T-helper 2 cell treated with Interferon-gamma antibody and Interleukin-4, amounts not matched to agents 5 μg/mL and 100 μg/mL, for 36 hours (primary cell): ENCODE results near the gene KMT2B.
A peak's percentile ranks its signal among the peaks of the same experiment; 100 is the strongest.

Source experiments
- DNase-seq: peaks from one replicate; pipeline ENCODE4 v3.0.0; 2021; ENCODE audit warnings: low spot score
- H3K27ac Mint-ChIP-seq: one replicate; pipeline ENCODE4 v1.8.0; 2021; ENCODE audit warnings: mild to moderate bottlenecking, mixed read lengths
- H3K27me3 Mint-ChIP-seq: one replicate; pipeline ENCODE4 v1.8.0; 2021; ENCODE audit warnings: low read depth, mixed read lengths
- H3K36me3 Mint-ChIP-seq: one replicate; pipeline ENCODE4 v1.8.0; 2021; ENCODE audit warnings: low read depth, mixed read lengths
- H3K4me1 Mint-ChIP-seq: one replicate; pipeline ENCODE4 v1.8.0; 2021; ENCODE audit warnings: low read depth, mixed read lengths
- H3K4me3 Mint-ChIP-seq: one replicate; pipeline ENCODE4 v1.8.0; 2022; ENCODE audit warnings: mild to moderate bottlenecking, moderate library complexity, mixed read lengths
- H3K9me3 Mint-ChIP-seq: one replicate; pipeline ENCODE4 v1.8.0; 2021; ENCODE audit warnings: mixed read lengths

Gene KMT2B

GRCh38 chr19:35746531-35746930 lies 28.7 kb downstream of the KMT2B start:
- Mint-ChIP-seq H3K27ac (peak overlapping the region; percentile 100), H3K27me3 (no peaks in the 10 kb centered on the region), H3K9me3 (no peaks in the 10 kb centered on the region), H3K4me3 (peak overlapping the region; percentile 91), H3K4me1 (peaks cover 43% of the 10 kb centered on the region), H3K36me3 (peaks cover 15% of the 10 kb centered on the region)
- DNase-seq = no peak

- Mint-ChIP-seq H3K27ac (peak within 1 kb of the TSS; percentile 92), H3K9me3 (no peaks in the 10 kb centered on the region), H3K4me1 (peaks cover 33% of the 10 kb centered on the region), H3K27me3 (no peaks in the 10 kb centered on the region), H3K36me3 (peaks cover 10% of the 10 kb centered on the region), H3K4me3 (peak within 1 kb of the TSS; percentile 94)
- peak; percentile 99 for DNase-seq
Measured at GRCh38 chr19:35748106-35749020, 30.6 kb downstream of the KMT2B start, which contains the start of gene LIN37. TSS of gene LIN37 (plus strand) at chr19:35748576. CDS start at chr19:35748725, 149 bp downstream.

- no peak for DNase-seq
- Mint-ChIP-seq H3K4me1 (peaks cover 24% of the 10 kb centered on the region), H3K4me3 (peak overlapping the region; percentile 43), H3K27ac (no peak overlapping the region), H3K9me3 (no peaks in the 10 kb centered on the region), H3K27me3 (no peaks in the 10 kb centered on the region), H3K36me3 (peaks cover 14% of the 10 kb centered on the region)
Measured at GRCh38 chr19:35750167-35750566, 32.4 kb downstream of the KMT2B start.

- no peak for DNase-seq
- H3K4me3 Mint-ChIP-seq = no peak overlapping the region
- H3K27me3 Mint-ChIP-seq = no peaks in the 10 kb centered on the region
- H3K36me3 Mint-ChIP-seq = peaks cover 12% of the 10 kb centered on the region
- no peaks in the 10 kb centered on the region for H3K9me3 Mint-ChIP-seq
- H3K27ac Mint-ChIP-seq = no peak overlapping the region
- peaks cover 23% of the 10 kb centered on the region for H3K4me1 Mint-ChIP-seq
Measured at GRCh38 chr19:35751839-35752745, 34.3 kb downstream of the KMT2B start.

GRCh38 chr19:35752746-35753350 lies 35.0 kb downstream of the KMT2B start:
- Mint-ChIP-seq H3K27me3 (no peaks in the 10 kb centered on the region), H3K9me3 (no peaks in the 10 kb centered on the region), H3K4me1 (peaks cover 20% of the 10 kb centered on the region), H3K4me3 (no peak overlapping the region), H3K27ac (no peak overlapping the region), H3K36me3 (peaks cover 11% of the 10 kb centered on the region)
- no peak for DNase-seq

GRCh38 chr19:35753634-35754369 lies 36.0 kb downstream of the KMT2B start:
- H3K4me3 Mint-ChIP-seq = no peak overlapping the region
- DNase-seq = no peak
- no peak overlapping the region for H3K27ac Mint-ChIP-seq
- no peaks in the 10 kb centered on the region for H3K9me3 Mint-ChIP-seq
- H3K27me3 Mint-ChIP-seq = no peaks in the 10 kb centered on the region
- H3K36me3 Mint-ChIP-seq = peaks cover 8% of the 10 kb centered on the region
- H3K4me1 Mint-ChIP-seq = peaks cover 19% of the 10 kb centered on the region

- H3K4me1 Mint-ChIP-seq = peaks cover 23% of the 10 kb centered on the region
- H3K36me3 Mint-ChIP-seq = peaks cover 13% of the 10 kb centered on the region
- DNase-seq = no peak
- H3K9me3 Mint-ChIP-seq = no peaks in the 10 kb centered on the region
- H3K4me3 Mint-ChIP-seq = peak overlapping the region; percentile 23
- H3K27me3 Mint-ChIP-seq = no peaks in the 10 kb centered on the region
- no peak overlapping the region for H3K27ac Mint-ChIP-seq
Measured at GRCh38 chr19:35754370-35755130, 36.7 kb downstream of the KMT2B start.

GRCh38 chr19:35755131-35755549 lies 37.3 kb downstream of the KMT2B start:
- Mint-ChIP-seq H3K4me1 (peaks cover 21% of the 10 kb centered on the region), H3K27me3 (no peaks in the 10 kb centered on the region)

GRCh38 chr19:35755550-35756376 lies 38.0 kb downstream of the KMT2B start:
- Mint-ChIP-seq H3K27me3 (no peaks in the 10 kb centered on the region), H3K9me3 (no peaks in the 10 kb centered on the region), H3K4me1 (peaks cover 20% of the 10 kb centered on the region), H3K27ac (peak overlapping the region; percentile 76), H3K36me3 (peaks cover 17% of the 10 kb centered on the region), H3K4me3 (peak overlapping the region; percentile 60)
- DNase-seq = peak; percentile 48

More at GRCh38 chr19:35755131-35755549, 37.3 kb downstream of the KMT2B start:
- Mint-ChIP-seq H3K4me3 (no peak overlapping the region), H3K9me3 (no peaks in the 10 kb centered on the region), H3K36me3 (peaks cover 15% of the 10 kb centered on the region), H3K27ac (no peak overlapping the region)
- DNase-seq = no peak

GRCh38 chr19:35756377-35757230 lies 38.8 kb downstream of the KMT2B start, which contains the start of gene HSPB6:
TSS of gene HSPB6 (minus strand) at chr19:35757029. CDS start at chr19:35757008, 21 bp downstream.
- H3K4me1 Mint-ChIP-seq = peaks cover 20% of the 10 kb centered on the region
- H3K36me3 Mint-ChIP-seq = peaks cover 17% of the 10 kb centered on the region
- H3K4me3 Mint-ChIP-seq = peak within 1 kb of the TSS; percentile 86
- peak within 1 kb of the TSS; percentile 92 for H3K27ac Mint-ChIP-seq
- DNase-seq = no peak
- H3K9me3 Mint-ChIP-seq = no peaks in the 10 kb centered on the region
- H3K27me3 Mint-ChIP-seq = no peaks in the 10 kb centered on the region

- H3K36me3 Mint-ChIP-seq = peaks cover 22% of the 10 kb centered on the region
- no peaks in the 10 kb centered on the region for H3K27me3 Mint-ChIP-seq
- H3K4me1 Mint-ChIP-seq = peaks cover 20% of the 10 kb centered on the region
- H3K27ac Mint-ChIP-seq = peak overlapping the region; percentile 92
- no peaks in the 10 kb centered on the region for H3K9me3 Mint-ChIP-seq
- peak overlapping the region; percentile 86 for H3K4me3 Mint-ChIP-seq
- peak; percentile 47 for DNase-seq
Measured at GRCh38 chr19:35757231-35757748, 39.5 kb downstream of the KMT2B start.
